SH-SY5Y (cell line): Measurements from ENCODE around the gene ZNF106.

Experiments used
- GATA2 ChIP-seq: IDR thresholded peaks from 2 replicates; pipeline ENCODE4 v1.6.1; 2011; ENCODE audit warnings: mild to moderate bottlenecking, low read depth, low read length
- GATA3 ChIP-seq: IDR thresholded peaks from 2 replicates; pipeline ENCODE4 v1.6.1; 2011; ENCODE audit warnings: low read depth, mild to moderate bottlenecking, low read length, moderate library complexity

DNA sequence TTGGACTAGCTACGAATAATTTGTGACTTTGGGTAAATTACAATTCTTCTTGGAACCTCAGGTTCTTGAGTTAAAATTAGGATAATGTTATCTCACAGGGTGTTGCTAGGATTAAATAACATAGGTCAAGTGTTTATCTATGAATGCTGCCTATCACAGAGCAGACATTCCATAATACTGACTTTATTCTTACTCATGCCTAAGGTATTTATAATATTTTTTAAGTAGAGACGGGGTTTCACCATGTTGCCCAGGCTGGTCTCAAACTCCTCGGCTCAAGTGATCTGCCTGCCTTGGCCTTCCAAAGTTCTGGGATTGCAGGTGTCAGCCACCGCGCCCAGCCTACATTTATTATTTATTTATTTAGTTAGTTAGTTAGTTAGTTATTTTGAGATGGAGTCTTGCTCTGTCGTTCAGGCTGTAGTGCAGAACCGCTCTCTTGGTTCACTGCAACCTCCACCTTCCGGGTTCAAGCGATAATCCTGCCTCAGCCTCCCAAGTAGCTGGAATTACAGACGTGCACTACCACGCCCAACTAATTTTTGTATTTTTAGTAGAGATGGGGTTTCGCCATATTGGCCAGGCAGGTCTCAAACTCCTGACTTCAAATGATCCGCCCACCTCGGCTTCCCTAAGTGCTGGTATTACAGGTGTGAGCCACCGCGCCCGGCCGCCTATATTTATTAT, 741 bp upstream of the ZNF106 start:
- TF ChIP-seq GATA2: no peak
- no peak for TF ChIP-seq GATA3
